HG03159 (cell line): ENCODE data around the gene MTHFD1L.
A peak's percentile ranks its signal among the peaks of the same experiment; 100 is the strongest.

Experiments
- ATAC-seq: cut with Tn5 transposase; IDR thresholded peaks from one replicate; pipeline ENCODE4 v1.9.1; 2021; ENCODE audit warnings: mild to moderate bottlenecking, moderate library complexity; ENCODE audit not compliant: unreplicated experiment

The MTHFD1L gene

GRCh38 chr6:150865043-150865405 is 478 bp upstream of the MTHFD1L start:
- no peak for ATAC-seq

- ATAC-seq = peak; percentile 78
These were observed 867 bp downstream of the MTHFD1L start for GRCh38 chr6:150866147-150866990.

GRCh38 chr6:150866991-150867501 is 1.5 kb downstream of the MTHFD1L start:
- ATAC-seq = no peak

- no peak for ATAC-seq
These were observed 3.3 kb downstream of the MTHFD1L start for GRCh38 chr6:150868759-150869158.

GRCh38 chr6:150874179-150874578 is 8.7 kb downstream of the MTHFD1L start:
- ATAC-seq = no peak

GRCh38 chr6:150875841-150876240 is 10.3 kb downstream of the MTHFD1L start:
- ATAC-seq = no peak

GRCh38 chr6:150876598-150876997 is 11.1 kb downstream of the MTHFD1L start:
- ATAC-seq = no peak

GRCh38 chr6:150877928-150878327 is 12.4 kb downstream of the MTHFD1L start:
- no peak for ATAC-seq

GRCh38 chr6:150878347-150879213 is 13.1 kb downstream of the MTHFD1L start:
- no peak for ATAC-seq

- no peak for ATAC-seq
These were observed 14.8 kb downstream of the MTHFD1L start for GRCh38 chr6:150880336-150880735.

GRCh38 chr6:150881911-150882481 is 16.5 kb downstream of the MTHFD1L start:
- ATAC-seq = no peak

- no peak for ATAC-seq
These were observed 18.0 kb downstream of the MTHFD1L start for GRCh38 chr6:150883521-150883920.

- ATAC-seq = no peak
These were observed 20.7 kb downstream of the MTHFD1L start for GRCh38 chr6:150886155-150886554.

GRCh38 chr6:150887978-150888563 is 22.6 kb downstream of the MTHFD1L start:
- no peak for ATAC-seq

GRCh38 chr6:150890346-150890745 is 24.8 kb downstream of the MTHFD1L start:
- ATAC-seq = no peak

- ATAC-seq = peak; percentile 53
These were observed 26.5 kb downstream of the MTHFD1L start for GRCh38 chr6:150891888-150892485.

- ATAC-seq = no peak
These were observed 28.8 kb downstream of the MTHFD1L start for GRCh38 chr6:150894191-150894744.

GRCh38 chr6:150894935-150895552 is 29.5 kb downstream of the MTHFD1L start:
- peak; percentile 56 for ATAC-seq

GRCh38 chr6:150895928-150896632 is 30.6 kb downstream of the MTHFD1L start:
- no peak for ATAC-seq
